Keratinocyte (primary cell): ENCODE results near the gene SULT4A1. TPM values are rescaled to one million over a fixed set of nuclear protein-coding genes. Genes with fewer than 3 reads are reported as not detected.

Source experiments
- DNase-seq: peaks from one replicate; pipeline ENCODE4 v3.0.0-alpha.2; 2011; ENCODE audit warnings: low read depth, missing footprints, low spot score
- FAIRE-seq: peaks from 2 replicates; lab custom pipeline; 2011; peaks lifted over from hg19 to GRCh38; lab: Jason Lieb, UNC
- H2AFZ ChIP-seq: 2 replicates; pipeline ENCODE4 v1.6.0; 2012; ENCODE audit warnings: low read length, control low read depth, inconsistent platforms; ENCODE audit not compliant: control insufficient read depth
- H3K27ac ChIP-seq: 2 replicates; pipeline ENCODE4 v1.5.1; 2011; ENCODE audit warnings: low read length; ENCODE audit not compliant: control insufficient read depth, insufficient read depth
- H3K27me3 ChIP-seq: 3 replicates; pipeline ENCODE4 v1.6.0; 2011; ENCODE audit warnings: low read length; ENCODE audit not compliant: control insufficient read depth, insufficient read depth; ENCODE audit errors: extremely low read depth
- H3K36me3 ChIP-seq, 2 experiments: 2 replicates in 1 of 2; 3 replicates in 1 of 2; pipeline ENCODE4 v1.5.1; 2011; ENCODE audit warnings: low read length in 2 of 2, mild to moderate bottlenecking in 1 of 2; ENCODE audit not compliant: control insufficient read depth in 2 of 2, insufficient read depth in 2 of 2; ENCODE audit errors: extremely low read depth in 1 of 2
- H3K4me1 ChIP-seq: 3 replicates; pipeline ENCODE4 v1.5.1; 2011; ENCODE audit warnings: low read length; ENCODE audit not compliant: control insufficient read depth, insufficient read depth; ENCODE audit errors: extremely low read depth
- H3K4me2 ChIP-seq: 3 replicates; pipeline ENCODE4 v1.6.0; 2011; ENCODE audit warnings: low read depth, low read length; ENCODE audit not compliant: control insufficient read depth, insufficient read depth; ENCODE audit errors: extremely low read depth
- H3K4me3 ChIP-seq, 3 experiments: fragments of 200-600 bp in 1 of 3; sonication (generic) in 1 of 3; 2 replicates in 2 of 3; 3 replicates in 1 of 3; pipeline ENCODE4 v1.5.1; 2011 to 2016; ENCODE audit warnings: low read length in 3 of 3, mild to moderate bottlenecking in 3 of 3, control low read depth in 2 of 3, inconsistent platforms in 1 of 3, low read depth in 1 of 3, mixed read lengths in 1 of 3, mixed run types in 1 of 3, moderate library complexity in 1 of 3; ENCODE audit not compliant: control insufficient read depth in 2 of 3, insufficient read depth in 2 of 3; ENCODE audit errors: extremely low read depth in 1 of 3
- H3K79me2 ChIP-seq: 2 replicates; pipeline ENCODE4 v1.6.0; 2012; ENCODE audit warnings: low read length; ENCODE audit not compliant: control insufficient read depth, insufficient read depth
- H3K9ac ChIP-seq: 3 replicates; pipeline ENCODE4 v1.6.0; 2011; ENCODE audit warnings: low read length; ENCODE audit not compliant: control insufficient read depth, insufficient read depth; ENCODE audit errors: extremely low read depth
- H3K9me1 ChIP-seq: 3 replicates; pipeline ENCODE4 v1.6.0; 2011; ENCODE audit warnings: low read length; ENCODE audit not compliant: control insufficient read depth, insufficient read depth; ENCODE audit errors: extremely low read depth
- H3K9me3 ChIP-seq: 2 replicates; pipeline ENCODE4 v1.5.1; 2012; ENCODE audit warnings: low read depth, low read length; ENCODE audit not compliant: control insufficient read depth
- H4K20me1 ChIP-seq: 3 replicates; pipeline ENCODE4 v1.6.0; 2011; ENCODE audit warnings: low read length; ENCODE audit not compliant: control insufficient read depth, insufficient read depth; ENCODE audit errors: extremely low read depth
- EZH2 ChIP-seq: IDR thresholded peaks from one replicate; pipeline ENCODE4 v1.6.1; 2012; ENCODE audit warnings: inconsistent platforms, mild to moderate bottlenecking, low read length, moderate library complexity
- dilution Hi-C: fragments of 300-500 bp; cut with MboI; formaldehyde crosslinking; loops from one replicate; pipeline ENCODE4 v1.7.0; 2020; ENCODE audit warnings: low sequenced_read_pairs; ENCODE audit not compliant: extremely low pct_ligation_motif_present
- polyA plus RNA-seq, 5 experiments: library from polyadenylated mRNA; depleted of rRNA in 3 of 5; stranded (reverse) in 3 of 5; stranded (forward) in 1 of 5; unstranded in 1 of 5; fragments of >200 nt; gene quantifications; 1 replicate in 1 of 5; 2 replicates in 3 of 5; 3 replicates in 1 of 5; pipeline versions ENCODE4 v1.2.1 to v1.2.3, GENCODE V29; 2011 to 2012; ENCODE audit warnings: missing spikeins in 2 of 5, low read depth in 1 of 5, low replicate concordance in 1 of 5
- TF ChIP-seq, protein P1 (sequence below), 3 experiments: IDR thresholded peaks in 1 of 3; conservative IDR thresholded peaks in 1 of 3; optimal IDR thresholded peaks in 1 of 3; 2 replicates in 2 of 3; 3 replicates in 1 of 3; pipeline versions ENCODE3 to v1.5.1; 2011; ENCODE audit warnings: low read length in 3 of 3, mild to moderate bottlenecking in 3 of 3, moderate library complexity in 2 of 3, control low read depth in 1 of 3, inconsistent platforms in 1 of 3; ENCODE audit not compliant: insufficient read depth in 2 of 3; ENCODE audit errors: extremely low read depth in 1 of 3

SULT4A1 gene
- polyA plus RNA-seq, 1 donor (not counting 4 experiments of a cell fraction or from before 2014, with no cell fraction given) = 0.26 TPM

DNA sequence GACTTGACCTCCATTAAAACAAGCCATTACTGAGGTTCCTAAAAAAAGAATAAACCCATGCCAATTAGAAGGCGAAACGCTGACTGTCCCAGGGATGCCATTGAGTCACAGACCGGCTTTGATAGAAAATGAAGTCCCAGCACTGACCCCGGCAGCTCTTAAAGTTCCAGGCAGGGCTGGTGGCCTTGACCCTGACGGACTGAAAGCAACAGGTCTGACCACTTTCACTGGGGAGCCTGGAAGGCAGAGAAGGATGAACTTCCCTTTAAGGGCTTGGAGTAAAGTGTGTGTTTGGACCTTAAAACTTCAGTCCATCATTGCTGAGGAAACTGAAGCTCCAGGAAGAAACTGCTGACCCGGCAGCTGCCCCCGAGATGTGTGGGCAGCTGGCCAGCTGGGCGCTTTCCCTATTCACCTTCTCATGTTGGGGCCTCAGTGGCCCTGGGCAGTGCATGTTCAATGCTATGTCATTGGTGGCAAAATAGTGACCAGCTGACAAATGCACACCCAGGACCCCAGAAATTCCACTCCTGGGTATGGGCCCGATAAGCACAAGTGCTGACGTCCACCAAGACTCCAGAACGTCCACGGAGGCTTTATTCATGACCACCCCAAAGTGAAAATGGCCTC lies 31.3 kb downstream of the SULT4A1 start:
- no peak for FAIRE-seq
- dilution Hi-C loops = no loop called here

DNA sequence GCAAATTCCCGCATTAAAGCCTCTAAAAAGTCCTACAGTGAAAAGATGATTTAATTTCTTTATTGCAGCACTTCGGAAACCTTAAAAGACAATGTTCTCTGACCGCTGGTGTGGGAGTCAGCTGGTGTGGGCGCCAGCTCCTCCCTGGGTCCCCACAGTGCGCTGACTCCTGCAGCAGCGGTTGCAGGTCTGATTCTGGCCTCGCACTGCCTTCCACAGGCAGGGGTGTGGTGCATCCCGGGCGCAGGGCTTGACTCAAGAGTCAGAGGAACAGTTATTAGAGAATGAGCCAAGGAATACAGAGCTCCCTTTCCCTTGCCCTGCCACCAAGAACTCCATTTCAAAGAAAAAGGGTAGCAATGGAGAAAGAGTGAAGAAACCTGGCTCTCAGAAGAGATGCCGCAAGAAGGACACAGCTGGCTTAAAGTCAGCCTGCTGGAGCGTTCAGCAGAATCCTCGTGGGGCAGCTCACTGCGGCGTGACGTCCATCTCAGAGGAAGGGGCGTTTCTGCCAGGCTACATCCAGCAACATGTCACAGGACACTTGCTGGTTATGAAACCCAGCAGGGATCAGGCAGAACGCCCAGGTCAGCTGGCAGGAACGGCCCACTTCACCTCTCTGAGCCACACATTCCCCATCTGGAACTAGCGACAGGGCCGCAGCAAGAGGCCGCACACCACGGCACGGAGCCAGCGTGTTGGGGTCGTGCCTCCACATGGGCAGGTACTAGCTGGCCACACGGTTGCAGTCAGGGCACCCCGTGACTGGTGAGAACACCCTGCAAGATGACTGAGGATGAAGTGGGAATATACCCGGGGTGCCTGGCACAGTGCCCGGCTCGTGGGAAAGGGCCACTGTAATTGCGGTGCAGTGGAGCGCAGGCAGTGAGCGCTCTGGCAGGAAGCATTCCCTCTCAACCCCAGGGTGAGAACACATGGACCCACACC lies 32.1 kb downstream of the SULT4A1 start:
- H3K27ac ChIP-seq = no peak overlapping the region
- no peak overlapping the region for H3K4me2 ChIP-seq
- no peaks in the 10 kb centered on the region for H4K20me1 ChIP-seq
- no peaks in the 10 kb centered on the region for H3K79me2 ChIP-seq
- H3K4me3 ChIP-seq = no peak overlapping the region
- H2AFZ ChIP-seq = no peak overlapping the region
- peaks cover 6% of the 10 kb centered on the region for H3K27me3 ChIP-seq
- dilution Hi-C loops = no loop called here
- no peak for FAIRE-seq
- DNase-seq = no peak
- H3K9me1 ChIP-seq = no peaks in the 10 kb centered on the region
- H3K4me1 ChIP-seq = peaks cover 11% of the 10 kb centered on the region
- H3K9me3 ChIP-seq = no peaks in the 10 kb centered on the region
- no peak for TF ChIP-seq EZH2
- TF ChIP-seq, protein P1, sequence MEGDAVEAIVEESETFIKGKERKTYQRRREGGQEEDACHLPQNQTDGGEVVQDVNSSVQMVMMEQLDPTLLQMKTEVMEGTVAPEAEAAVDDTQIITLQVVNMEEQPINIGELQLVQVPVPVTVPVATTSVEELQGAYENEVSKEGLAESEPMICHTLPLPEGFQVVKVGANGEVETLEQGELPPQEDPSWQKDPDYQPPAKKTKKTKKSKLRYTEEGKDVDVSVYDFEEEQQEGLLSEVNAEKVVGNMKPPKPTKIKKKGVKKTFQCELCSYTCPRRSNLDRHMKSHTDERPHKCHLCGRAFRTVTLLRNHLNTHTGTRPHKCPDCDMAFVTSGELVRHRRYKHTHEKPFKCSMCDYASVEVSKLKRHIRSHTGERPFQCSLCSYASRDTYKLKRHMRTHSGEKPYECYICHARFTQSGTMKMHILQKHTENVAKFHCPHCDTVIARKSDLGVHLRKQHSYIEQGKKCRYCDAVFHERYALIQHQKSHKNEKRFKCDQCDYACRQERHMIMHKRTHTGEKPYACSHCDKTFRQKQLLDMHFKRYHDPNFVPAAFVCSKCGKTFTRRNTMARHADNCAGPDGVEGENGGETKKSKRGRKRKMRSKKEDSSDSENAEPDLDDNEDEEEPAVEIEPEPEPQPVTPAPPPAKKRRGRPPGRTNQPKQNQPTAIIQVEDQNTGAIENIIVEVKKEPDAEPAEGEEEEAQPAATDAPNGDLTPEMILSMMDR (optimal IDR thresholded peaks at IDR 0.05 in 1 of 3, IDR thresholded peaks at IDR 0.05 in 1 of 3, conservative IDR thresholded peaks at IDR 0.05 in 1 of 3; ENCODE audit: extremely low read depth in 1 of 3, insufficient read depth in 2 of 3, low read length in 3 of 3) = no peak
- H3K9ac ChIP-seq = no peak overlapping the region
- no peaks in the 10 kb centered on the region for H3K36me3 ChIP-seq

More for the DNA sequence above, 31.3 kb downstream of the SULT4A1 start:
- Histone ChIP-seq H3K9me1 (no peaks in the 10 kb centered on the region), H3K79me2 (no peaks in the 10 kb centered on the region), H3K27me3 (peaks cover 6% of the 10 kb centered on the region), H3K4me3 (no peak overlapping the region), H3K9ac (no peak overlapping the region), H3K4me1 (peaks cover 11% of the 10 kb centered on the region), H3K9me3 (no peaks in the 10 kb centered on the region), H3K4me2 (no peak overlapping the region), H4K20me1 (no peaks in the 10 kb centered on the region), H3K27ac (no peak overlapping the region), H3K36me3 (no peaks in the 10 kb centered on the region), H2AFZ (no peak overlapping the region)
- no peak for TF ChIP-seq EZH2
- TF ChIP-seq, protein P1 (optimal IDR thresholded peaks at IDR 0.05 in 1 of 3, IDR thresholded peaks at IDR 0.05 in 1 of 3, conservative IDR thresholded peaks at IDR 0.05 in 1 of 3; ENCODE audit: extremely low read depth in 1 of 3, insufficient read depth in 2 of 3, low read length in 3 of 3) = no peak
- DNase-seq = no peak
